Measurements from ENCODE around the gene ANKRD65.

DNA sequence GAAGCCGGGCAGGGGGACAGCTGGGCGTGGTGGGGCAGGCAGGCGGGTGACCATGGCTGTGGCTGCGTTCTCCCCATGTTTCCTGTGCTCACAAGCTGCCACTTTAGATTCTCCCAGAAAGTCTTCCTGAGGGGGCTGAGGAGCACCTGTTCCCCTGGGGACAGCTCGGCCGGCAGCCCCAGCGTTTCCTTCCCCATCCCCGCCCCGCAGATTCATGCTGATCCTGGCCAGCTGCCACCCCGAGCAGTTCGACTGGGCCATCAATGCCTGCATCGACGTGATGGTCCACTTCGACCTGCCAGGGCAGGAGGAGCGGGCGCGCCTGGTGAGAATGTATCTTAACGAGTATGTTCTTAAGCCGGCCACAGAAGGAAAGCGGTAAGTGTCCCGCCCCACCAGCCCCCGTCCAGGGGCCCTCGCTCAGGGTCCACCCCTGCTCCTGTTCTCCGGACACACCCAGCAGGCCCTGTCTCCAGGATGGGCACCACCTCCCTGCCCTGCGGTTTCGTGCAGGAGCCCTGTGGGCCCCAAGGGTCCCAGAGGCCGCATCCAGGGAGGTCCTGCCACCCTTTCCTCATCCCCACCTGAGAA is 39.6 kb upstream of the ANKRD65 start:
- TF ChIP-seq, protein P1, sequence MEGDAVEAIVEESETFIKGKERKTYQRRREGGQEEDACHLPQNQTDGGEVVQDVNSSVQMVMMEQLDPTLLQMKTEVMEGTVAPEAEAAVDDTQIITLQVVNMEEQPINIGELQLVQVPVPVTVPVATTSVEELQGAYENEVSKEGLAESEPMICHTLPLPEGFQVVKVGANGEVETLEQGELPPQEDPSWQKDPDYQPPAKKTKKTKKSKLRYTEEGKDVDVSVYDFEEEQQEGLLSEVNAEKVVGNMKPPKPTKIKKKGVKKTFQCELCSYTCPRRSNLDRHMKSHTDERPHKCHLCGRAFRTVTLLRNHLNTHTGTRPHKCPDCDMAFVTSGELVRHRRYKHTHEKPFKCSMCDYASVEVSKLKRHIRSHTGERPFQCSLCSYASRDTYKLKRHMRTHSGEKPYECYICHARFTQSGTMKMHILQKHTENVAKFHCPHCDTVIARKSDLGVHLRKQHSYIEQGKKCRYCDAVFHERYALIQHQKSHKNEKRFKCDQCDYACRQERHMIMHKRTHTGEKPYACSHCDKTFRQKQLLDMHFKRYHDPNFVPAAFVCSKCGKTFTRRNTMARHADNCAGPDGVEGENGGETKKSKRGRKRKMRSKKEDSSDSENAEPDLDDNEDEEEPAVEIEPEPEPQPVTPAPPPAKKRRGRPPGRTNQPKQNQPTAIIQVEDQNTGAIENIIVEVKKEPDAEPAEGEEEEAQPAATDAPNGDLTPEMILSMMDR (IDR thresholded peaks at IDR 0.05) = no peak
- TF ChIP-seq POLR2A (IDR thresholded peaks at IDR 0.05) = no peak
